ENCODE results near the gene OR5K3. TPM values are rescaled to one million over a fixed set of nuclear protein-coding genes. Genes with fewer than 3 reads are reported as not detected.

Gene OR5K3
- total RNA-seq, 5 donors from 2014 or later (not counting 1 experiment from before 2014, with no cell fraction given) = not detected

DNA sequence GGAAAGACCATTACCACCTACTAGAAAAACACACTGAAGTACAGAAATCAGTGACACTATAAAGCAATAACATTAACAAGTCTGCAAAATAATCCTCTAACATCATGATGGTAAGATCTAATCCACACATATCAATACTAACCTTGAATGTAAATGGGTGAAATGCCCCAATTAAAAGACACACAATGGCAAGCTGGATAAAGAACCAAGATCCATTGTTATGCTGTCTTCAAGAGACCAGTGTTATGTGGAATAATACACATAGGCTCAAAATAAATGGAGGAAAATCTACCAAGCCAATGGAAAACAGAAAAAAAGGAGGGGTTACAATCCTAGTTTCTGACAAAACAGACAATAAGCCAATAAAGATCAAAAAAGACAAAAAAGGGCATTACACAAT lies 13.5 kb downstream of the OR5K3 start:
- Histone ChIP-seq H3K36me3 (ENCODE audit: control insufficient read depth in 2 of 2, extremely low read depth in 1 of 2, insufficient read depth in 1 of 2, low read length in 1 of 2) (no peaks in the 10 kb centered on the region), H3K9me3 (peaks cover 4% of the 10 kb centered on the region), H3K4me3 (ENCODE audit: control insufficient read depth in 1 of 2, extremely low read depth in 1 of 2, low read length in 1 of 2) (no peak overlapping the region), H3K27ac (ENCODE audit: low read length) (no peak overlapping the region), H3K4me1 (ENCODE audit: control insufficient read depth in 1 of 2, extremely low read depth in 1 of 2, insufficient read depth in 2 of 2, low read length in 2 of 2) (no peaks in the 10 kb centered on the region), H3K27me3 (replicated peaks in 1 of 2; ENCODE audit: control insufficient read depth in 2 of 2, extremely low read depth in 1 of 2, insufficient read depth in 2 of 2, low read length in 1 of 2) (peaks cover 0 to 10% of the 10 kb centered on the region in 2 experiments)
- Mint-ChIP-seq H3K4me1 (peaks cover 0 to 3% (median 0%) of the 10 kb centered on the region in 3 donors), H3K9me3 (peaks cover 25 to 68% (median 46%) of the 10 kb centered on the region in 3 donors), H3K36me3 (peaks cover 14% of the 10 kb centered on the region), H3K4me3 (no peak overlapping the region), H3K27me3 (peaks cover 2 to 6% of the 10 kb centered on the region in 2 donors), H3K27ac (no peak overlapping the region)
- ChIA-PET CTCF (no interaction called here), POLR2A (no interaction called here)
- DNase-seq = no peak
- ATAC-seq (replicated peaks in 1 of 4) = no peak

DNA sequence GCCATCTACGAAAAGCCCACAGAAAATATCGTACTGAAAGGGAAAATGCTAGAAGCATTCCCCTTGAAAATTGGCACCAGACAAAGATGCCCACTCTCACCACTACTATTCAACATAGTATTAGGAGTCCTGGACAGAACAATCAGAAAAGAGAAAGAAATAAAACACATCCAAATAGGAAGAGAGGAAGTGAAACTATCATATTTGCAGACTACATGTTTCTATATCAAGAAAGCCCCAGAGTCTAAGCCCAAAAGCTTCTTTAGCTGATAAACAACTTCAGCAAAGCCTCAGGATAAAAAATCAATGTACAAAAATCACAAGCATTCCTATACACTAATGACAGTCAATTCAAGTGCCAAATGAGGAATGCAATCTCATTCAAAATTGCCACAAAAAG lies 15.6 kb downstream of the OR5K3 start:
- no peak for ATAC-seq (replicated peaks in 1 of 4)
- DNase-seq = no peak
- peaks cover 4% of the 10 kb centered on the region for H3K9me3 ChIP-seq
- peaks cover 0 to 10% of the 10 kb centered on the region in 2 experiments for H3K27me3 ChIP-seq (replicated peaks in 1 of 2; ENCODE audit: control insufficient read depth in 2 of 2, extremely low read depth in 1 of 2, insufficient read depth in 2 of 2, low read length in 1 of 2)
- CTCF ChIA-PET = no interaction called here
- H3K4me3 ChIP-seq (ENCODE audit: control insufficient read depth in 1 of 2, extremely low read depth in 1 of 2, low read length in 1 of 2) = no peak overlapping the region
- POLR2A ChIA-PET = no interaction called here
- peaks cover 2 to 6% of the 10 kb centered on the region in 2 donors for H3K27me3 Mint-ChIP-seq
- no peaks in the 10 kb centered on the region for H3K36me3 ChIP-seq (ENCODE audit: control insufficient read depth in 2 of 2, extremely low read depth in 1 of 2, insufficient read depth in 1 of 2, low read length in 1 of 2)
- H3K4me1 Mint-ChIP-seq = no peaks in the 10 kb centered on the region
- H3K9me3 Mint-ChIP-seq = peaks cover 25 to 55% (median 36%) of the 10 kb centered on the region in 3 donors
- no peaks in the 10 kb centered on the region for H3K4me1 ChIP-seq (ENCODE audit: control insufficient read depth in 1 of 2, extremely low read depth in 1 of 2, insufficient read depth in 2 of 2, low read length in 2 of 2)
- no peak overlapping the region for H3K27ac Mint-ChIP-seq
- no CpG with 5 or more reads among the region's 2 CpGs for WGBS (ENCODE audit: insufficient coverage)
- peaks cover 14% of the 10 kb centered on the region for H3K36me3 Mint-ChIP-seq
- H3K4me3 Mint-ChIP-seq = no peak overlapping the region
- H3K27ac ChIP-seq (ENCODE audit: low read length) = no peak overlapping the region

DNA sequence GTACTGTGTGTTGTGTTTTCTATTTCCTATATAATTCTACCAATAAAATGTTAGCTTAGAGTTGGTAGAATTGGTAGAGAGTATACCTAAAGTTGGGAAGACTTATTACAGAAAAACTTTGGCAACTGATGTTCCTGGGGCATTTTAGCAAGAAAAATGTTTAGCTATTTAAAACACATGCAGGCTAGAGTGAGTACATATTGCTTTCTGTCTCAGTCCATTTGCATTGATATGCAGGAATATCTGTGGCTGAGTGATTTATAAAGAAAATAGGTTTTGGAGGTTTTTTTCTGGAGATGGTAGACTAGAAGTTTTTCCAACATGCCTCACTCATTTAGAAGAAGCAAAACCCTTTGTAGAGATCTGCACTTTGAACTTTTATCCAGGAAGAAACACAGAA lies 42.1 kb downstream of the OR5K3 start:
- no peaks in the 10 kb centered on the region for H3K36me3 ChIP-seq (ENCODE audit: control insufficient read depth in 2 of 2, extremely low read depth in 1 of 2, insufficient read depth in 1 of 2, low read length in 1 of 2)
- H3K4me1 Mint-ChIP-seq = no peaks in the 10 kb centered on the region
- H3K27ac Mint-ChIP-seq = no peak overlapping the region
- ChIA-PET POLR2A (no interaction called here), CTCF (no interaction called here)
- peaks cover 0 to 4% of the 10 kb centered on the region in 2 donors for H3K27me3 Mint-ChIP-seq
- H3K27me3 ChIP-seq (replicated peaks in 1 of 2; ENCODE audit: control insufficient read depth in 2 of 2, extremely low read depth in 1 of 2, insufficient read depth in 2 of 2, low read length in 1 of 2) = no peaks in the 10 kb centered on the region
- H3K4me3 ChIP-seq (ENCODE audit: control insufficient read depth in 1 of 2, extremely low read depth in 1 of 2, low read length in 1 of 2) = no peak overlapping the region
- DNase-seq = no peak
- peaks cover 7% of the 10 kb centered on the region for H3K36me3 Mint-ChIP-seq
- H3K4me1 ChIP-seq (ENCODE audit: control insufficient read depth in 1 of 2, extremely low read depth in 1 of 2, insufficient read depth in 2 of 2, low read length in 2 of 2) = no peaks in the 10 kb centered on the region
- peaks cover 20 to 32% (median 24%) of the 10 kb centered on the region in 3 donors for H3K9me3 Mint-ChIP-seq
- H3K9me3 ChIP-seq = no peaks in the 10 kb centered on the region
- no peak for ATAC-seq (replicated peaks in 1 of 4)
- no peak overlapping the region for H3K27ac ChIP-seq (ENCODE audit: low read length)
- no peak overlapping the region for H3K4me3 Mint-ChIP-seq

DNA sequence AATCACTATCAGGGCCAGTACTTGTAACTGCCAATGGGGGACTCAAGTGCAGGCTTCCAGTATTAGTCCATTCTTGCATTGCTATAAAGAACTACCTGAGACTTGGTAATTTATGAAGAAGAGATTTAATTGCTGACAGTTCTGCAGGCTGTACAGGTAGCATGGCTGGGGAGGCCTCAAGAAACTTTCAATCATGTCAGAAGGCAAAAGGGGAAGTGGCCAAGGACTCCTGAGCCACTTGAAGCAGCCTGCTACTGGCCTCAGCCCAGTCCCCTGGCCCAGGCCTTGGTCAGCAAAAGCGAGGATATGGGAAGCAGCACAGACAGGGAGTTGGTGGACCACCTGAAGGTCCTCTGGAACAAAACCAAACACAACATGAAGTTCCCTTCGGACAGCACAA lies 43.3 kb downstream of the OR5K3 start:
- H3K4me3 Mint-ChIP-seq = no peak overlapping the region
- peaks cover 0 to 4% of the 10 kb centered on the region in 2 donors for H3K27me3 Mint-ChIP-seq

DNA sequence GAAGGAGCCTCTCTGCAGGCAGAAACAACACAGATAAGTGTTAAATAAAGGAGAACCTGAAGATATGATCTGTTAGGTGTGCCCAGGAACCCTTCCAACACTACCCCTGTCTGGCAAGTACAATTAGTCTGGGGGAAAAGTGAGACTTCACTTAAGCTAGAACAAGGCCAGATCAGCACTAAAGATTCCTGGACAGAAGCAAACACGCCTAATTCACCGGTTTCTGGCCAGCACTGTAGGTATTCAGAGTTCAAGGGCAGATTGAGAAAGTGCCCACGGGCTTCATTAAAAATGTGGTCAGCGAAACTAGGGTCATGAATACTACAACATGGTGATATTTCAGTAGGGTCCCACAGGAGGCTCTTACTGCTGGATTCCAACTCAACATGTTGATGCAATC lies 43.9 kb downstream of the OR5K3 start:
- ChIA-PET CTCF (interaction anchor here in 1 of 2 donors (0.6 kb wide), 1 partner anchor 21 kb away, joined by 3 read pairs; no protein-coding TSS in a partner anchor), POLR2A (no interaction called here)
- Histone ChIP-seq H3K27me3 (replicated peaks in 1 of 2; ENCODE audit: control insufficient read depth in 2 of 2, extremely low read depth in 1 of 2, insufficient read depth in 2 of 2, low read length in 1 of 2) (no peaks in the 10 kb centered on the region), H3K4me1 (ENCODE audit: control insufficient read depth in 1 of 2, extremely low read depth in 1 of 2, insufficient read depth in 2 of 2, low read length in 2 of 2) (no peaks in the 10 kb centered on the region), H3K36me3 (ENCODE audit: control insufficient read depth in 2 of 2, extremely low read depth in 1 of 2, insufficient read depth in 1 of 2, low read length in 1 of 2) (no peaks in the 10 kb centered on the region), H3K4me3 (ENCODE audit: control insufficient read depth in 1 of 2, extremely low read depth in 1 of 2, low read length in 1 of 2) (no peak overlapping the region), H3K27ac (ENCODE audit: low read length) (no peak overlapping the region), H3K9me3 (no peaks in the 10 kb centered on the region)
- Mint-ChIP-seq H3K36me3 (peaks cover 4% of the 10 kb centered on the region), H3K27me3 (peaks cover 0 to 4% of the 10 kb centered on the region in 2 donors), H3K4me1 (no peaks in the 10 kb centered on the region), H3K4me3 (no peak overlapping the region), H3K27ac (no peak overlapping the region), H3K9me3 (peaks cover 10 to 17% (median 17%) of the 10 kb centered on the region in 3 donors)
- 70% methylated on average over 4 of the region's 4 CpGs for WGBS (ENCODE audit: insufficient coverage)
- ATAC-seq (replicated peaks in 1 of 4) (no peak), DNase-seq (no peak)

More for the DNA sequence above, 43.3 kb downstream of the OR5K3 start:
- no CpG with 5 or more reads among the region's 2 CpGs for WGBS (ENCODE audit: insufficient coverage)
- Histone ChIP-seq H3K4me1 (ENCODE audit: control insufficient read depth in 1 of 2, extremely low read depth in 1 of 2, insufficient read depth in 2 of 2, low read length in 2 of 2) (no peaks in the 10 kb centered on the region), H3K4me3 (ENCODE audit: control insufficient read depth in 1 of 2, extremely low read depth in 1 of 2, low read length in 1 of 2) (no peak overlapping the region), H3K36me3 (ENCODE audit: control insufficient read depth in 2 of 2, extremely low read depth in 1 of 2, insufficient read depth in 1 of 2, low read length in 1 of 2) (no peaks in the 10 kb centered on the region), H3K27ac (ENCODE audit: low read length) (no peak overlapping the region), H3K27me3 (replicated peaks in 1 of 2; ENCODE audit: control insufficient read depth in 2 of 2, extremely low read depth in 1 of 2, insufficient read depth in 2 of 2, low read length in 1 of 2) (no peaks in the 10 kb centered on the region), H3K9me3 (no peaks in the 10 kb centered on the region)
- Mint-ChIP-seq H3K27ac (no peak overlapping the region), H3K4me1 (no peaks in the 10 kb centered on the region), H3K9me3 (peaks cover 16 to 23% (median 23%) of the 10 kb centered on the region in 3 donors), H3K36me3 (peaks cover 7% of the 10 kb centered on the region)
- ATAC-seq (replicated peaks in 1 of 4) (no peak), DNase-seq (no peak)
- CTCF ChIA-PET = no interaction called here
- POLR2A ChIA-PET = no interaction called here

DNA sequence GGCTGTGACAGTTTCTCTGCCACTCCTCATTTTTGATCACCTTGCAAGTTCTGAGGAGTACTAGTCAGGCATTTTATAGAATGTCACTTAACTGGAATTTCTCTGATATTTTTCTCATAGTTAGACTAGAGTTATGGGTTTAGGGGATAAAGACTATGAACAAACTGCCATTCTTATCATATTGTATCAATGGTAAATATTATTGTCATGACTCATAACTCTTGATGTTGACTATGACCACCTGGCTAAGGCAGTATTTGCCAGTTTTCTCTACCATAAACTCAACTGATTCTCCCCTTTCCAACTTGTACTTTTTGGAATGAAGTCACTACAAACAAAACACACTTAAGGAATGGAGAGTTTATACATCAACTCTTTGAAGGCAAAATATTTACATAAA lies 49.8 kb downstream of the OR5K3 start:
- Mint-ChIP-seq H3K27ac (no peak overlapping the region), H3K36me3 (no peaks in the 10 kb centered on the region), H3K27me3 (peaks cover 0 to 11% of the 10 kb centered on the region in 2 donors), H3K4me3 (no peak overlapping the region), H3K4me1 (no peaks in the 10 kb centered on the region), H3K9me3 (no peaks in the 10 kb centered on the region)
- DNase-seq (no peak), ATAC-seq (replicated peaks in 1 of 4) (no peak)
- Histone ChIP-seq H3K4me1 (ENCODE audit: control insufficient read depth in 1 of 2, extremely low read depth in 1 of 2, insufficient read depth in 2 of 2, low read length in 2 of 2) (no peaks in the 10 kb centered on the region), H3K4me3 (ENCODE audit: control insufficient read depth in 1 of 2, extremely low read depth in 1 of 2, low read length in 1 of 2) (no peak overlapping the region), H3K36me3 (ENCODE audit: control insufficient read depth in 2 of 2, extremely low read depth in 1 of 2, insufficient read depth in 1 of 2, low read length in 1 of 2) (no peaks in the 10 kb centered on the region), H3K9me3 (no peaks in the 10 kb centered on the region), H3K27ac (ENCODE audit: low read length) (no peak overlapping the region), H3K27me3 (replicated peaks in 1 of 2; ENCODE audit: control insufficient read depth in 2 of 2, extremely low read depth in 1 of 2, insufficient read depth in 2 of 2, low read length in 1 of 2) (no peaks in the 10 kb centered on the region)
- ChIA-PET CTCF (no interaction called here), POLR2A (no interaction called here)

Data from T-cell (primary cell).